HepG2 (cell line): ENCODE results near the gene TRAK1. TPM values are rescaled to one million over a fixed set of nuclear protein-coding genes. Genes with fewer than 3 reads are reported as not detected.

ENCODE experiments used
- ATAC-seq: fragments of 200-7000 bp; cut with Tn5 transposase; 3 replicates; pipeline ENCODE4 v1.9.1; 2020; ENCODE audit warnings: mild to moderate bottlenecking, moderate library complexity
- BruUV-seq: library from RNA; stranded (reverse); fragments of 400-500 nt; replicated peaks from 2 replicates; lab custom pipeline; 2021; lab: Mats Ljungman, UMichigan
- CTCF ChIA-PET: fragments of 300-600 bp; formaldehyde crosslinking; extraction: SDS; loops from one replicate; lab custom pipeline; 2021; ENCODE audit warnings: low total read pairs, inconsistent platforms, low intra/inter-chr PET ratio; lab: Yijun Ruan, JAX
- POLR2A ChIA-PET: fragments of 350-600 bp; sonication (Branson Sonifier 250); formaldehyde crosslinking; loops from one replicate; lab custom pipeline; 2020; ENCODE audit warnings: antibody characterized with exemption, inconsistent platforms; lab: Yijun Ruan, JAX
- DNase-seq: peaks from one replicate; pipeline ENCODE4 v3.0.0-alpha.2; 2015; ENCODE audit warnings: low spot score
- FAIRE-seq: peaks from 3 replicates; lab custom pipeline; 2011; peaks lifted over from hg19 to GRCh38; lab: Jason Lieb, UNC
- H2AFZ ChIP-seq: one replicate; pipeline ENCODE4 v1.6.1; 2011; ENCODE audit warnings: low read length, inconsistent platforms
- H3K27ac ChIP-seq: fragments of 300-600 bp; 3 replicates; pipeline ENCODE4 v1.8.0; 2011; ENCODE audit warnings: mixed run types, mild to moderate bottlenecking, mixed read lengths, low read length, inconsistent platforms; ENCODE audit not compliant: insufficient read depth; ENCODE audit errors: extremely low read length
- H3K27me3 ChIP-seq, 2 experiments: fragments of 200-600 bp in 1 of 2; 2 replicates in 1 of 2; 3 replicates in 1 of 2; pipeline versions ENCODE4 v1.6.0 to v1.8.0; 2011; ENCODE audit warnings: low read length in 2 of 2, mild to moderate bottlenecking in 2 of 2, moderate library complexity in 2 of 2, inconsistent platforms in 1 of 2; ENCODE audit not compliant: insufficient read depth in 2 of 2, control insufficient read depth in 1 of 2
- H3K36me3 ChIP-seq, 2 experiments: fragments of 200-600 bp in 1 of 2; replicated peaks in 1 of 2; 2 replicates in 1 of 2; 3 replicates in 1 of 2; pipeline versions ENCODE4 v1.5.1 to v1.8.0; 2011; ENCODE audit warnings: low read length in 2 of 2, inconsistent platforms in 1 of 2; ENCODE audit not compliant: insufficient read depth in 2 of 2, control insufficient read depth in 1 of 2
- H3K4me1 ChIP-seq: 2 replicates; pipeline ENCODE4 v1.5.1; 2012; ENCODE audit warnings: low read length, inconsistent platforms; ENCODE audit not compliant: insufficient read depth
- H3K4me2 ChIP-seq: 2 replicates; pipeline ENCODE4 v1.6.0; 2011; ENCODE audit warnings: low read depth, low read length, inconsistent platforms
- H3K4me3 ChIP-seq, 3 experiments: fragments of 200-600 bp in 1 of 3; sonication (generic), shearing (Covaris generic) in 1 of 3; replicated peaks in 1 of 3; 2 replicates each; pipeline ENCODE4 v1.5.1; 2011 to 2016; ENCODE audit warnings: low read length in 3 of 3, inconsistent platforms in 2 of 3, low read depth in 2 of 3, mild to moderate bottlenecking in 2 of 3, control low read depth in 1 of 3, mixed read lengths in 1 of 3; ENCODE audit not compliant: insufficient read depth in 1 of 3
- H3K79me2 ChIP-seq: one replicate; pipeline ENCODE4 v1.6.1; 2011; ENCODE audit warnings: low read length, inconsistent platforms; ENCODE audit not compliant: insufficient read depth
- H3K9ac ChIP-seq: 2 replicates; pipeline ENCODE4 v1.6.0; 2011; ENCODE audit warnings: mild to moderate bottlenecking, low read depth, low read length, inconsistent platforms; ENCODE audit not compliant: insufficient read depth
- H3K9me3 ChIP-seq: 2 replicates; pipeline ENCODE4 v1.5.1; 2012; ENCODE audit warnings: mild to moderate bottlenecking, low read length
- H4K20me1 ChIP-seq: 2 replicates; pipeline ENCODE4 v1.6.0; 2011; ENCODE audit warnings: inconsistent platforms, mild to moderate bottlenecking, low read length, moderate library complexity; ENCODE audit not compliant: insufficient read depth
- CREBL2 ChIP-seq: sonication (generic); formaldehyde crosslinking; IDR thresholded peaks from 2 replicates; pipeline ENCODE4 v1.8.1; 2023; ENCODE audit warnings: missing genetic modification reagents, mild to moderate bottlenecking, borderline replicate concordance
- FOXM1 ChIP-seq: sonication (generic); formaldehyde crosslinking; IDR thresholded peaks from 2 replicates; pipeline ENCODE4 v1.5.0; 2020; ENCODE audit warnings: missing genetic modification reagents
- HNF4G ChIP-seq, 2 experiments: sonication (generic) in 1 of 2; formaldehyde crosslinking in 1 of 2; IDR thresholded peaks; 2 replicates each; pipeline versions ENCODE4 v1.4.0 to v1.6.1; 2011 to 2020; ENCODE audit warnings: borderline replicate concordance in 2 of 2, low read depth in 2 of 2, mild to moderate bottlenecking in 2 of 2, low read length in 1 of 2, missing genetic modification reagents in 1 of 2, moderate library complexity in 1 of 2
- NFE2L1 ChIP-seq: sonication (generic); formaldehyde crosslinking; IDR thresholded peaks from 2 replicates; pipeline ENCODE4 v1.4.0; 2020; ENCODE audit warnings: missing genetic modification reagents, mild to moderate bottlenecking, borderline replicate concordance
- SCMH1 ChIP-seq: sonication (generic); formaldehyde crosslinking; IDR thresholded peaks from 2 replicates; pipeline ENCODE4 v1.9.0; 2021; ENCODE audit warnings: missing genetic modification reagents, mild to moderate bottlenecking, borderline replicate concordance
- SRSF9 ChIP-seq: fragments of 200-400 bp; formaldehyde crosslinking; IDR thresholded peaks from 2 replicates; pipeline ENCODE4 v1.6.1; 2018; ENCODE audit warnings: borderline replicate concordance, mild to moderate bottlenecking, low read depth, low read length; ENCODE audit not compliant: insufficient read depth, poor library complexity, severe bottlenecking
- XBP1 ChIP-seq: sonication (generic); formaldehyde crosslinking; IDR thresholded peaks from 2 replicates; pipeline ENCODE4 v1.5.0; 2020; ENCODE audit warnings: missing genetic modification reagents
- ZBTB1 ChIP-seq: sonication (generic); formaldehyde crosslinking; IDR thresholded peaks from 2 replicates; pipeline ENCODE4 v1.4.0; 2020; ENCODE audit warnings: missing genetic modification reagents, borderline replicate concordance
- ZKSCAN1 ChIP-seq: fragments of 150-350 bp; IDR thresholded peaks from 2 replicates; pipeline ENCODE4 v1.6.1; 2014; ENCODE audit warnings: low read length
- ZKSCAN8 ChIP-seq: IDR thresholded peaks from 2 replicates; pipeline ENCODE4 v1.6.1; 2016; ENCODE audit warnings: borderline replicate concordance, missing genetic modification reagents, missing compliant biosample characterization
- ZNF501 ChIP-seq: sonication (generic); formaldehyde crosslinking; IDR thresholded peaks from 2 replicates; pipeline ENCODE4 v1.5.1; 2020; ENCODE audit warnings: mild to moderate bottlenecking, moderate library complexity, missing genetic modification reagents
- ZNF75D ChIP-seq: sonication (generic); formaldehyde crosslinking; IDR thresholded peaks from 2 replicates; pipeline ENCODE4 v1.8.1; 2023; ENCODE audit warnings: missing genetic modification reagents, mild to moderate bottlenecking, borderline replicate concordance
- ZNF83 ChIP-seq: sonication (generic); formaldehyde crosslinking; IDR thresholded peaks from 2 replicates; pipeline ENCODE4 v1.4.0; 2020; ENCODE audit warnings: missing genetic modification reagents, mild to moderate bottlenecking, borderline replicate concordance
- WGBS: methylation state at CpG from one replicate; pipeline ENCODE4 v1.1.6; 2017; ENCODE audit warnings: low lambda C conversion rate; 5-methylcytosine and 5-hydroxymethylcytosine counted together
- in situ Hi-C: cut with HindIII; loops from 2 replicates; pipeline ENCODE4 v1.10.0; 2017; ENCODE audit warnings: low pct_unique_long_range_greater_than_20kb; ENCODE audit not compliant: extremely low pct_ligation_motif_present
- intact Hi-C: fragments of 100-400 bp; cut with micrococcal nuclease; formaldehyde crosslinking; loops from one replicate; pipeline ENCODE4 v1.10.0; 2022; ENCODE audit not compliant: unreplicated experiment
- polyA plus RNA-seq, 8 experiments: library from polyadenylated mRNA; depleted of rRNA in 3 of 8; stranded (reverse) in 7 of 8; unstranded in 1 of 8; fragments of >200 nt; fragmentation: Illumina TruSeq in 4 of 8; extraction: Trizol in 4 of 8; gene quantifications; 2 replicates each; pipeline versions ENCODE4 v1.2.1 to v1.2.3, GENCODE V29; 2011 to 2016; ENCODE audit warnings: low read depth in 4 of 8, missing spikeins in 1 of 8, mixed read lengths in 1 of 8; ENCODE audit not compliant: insufficient read depth in 1 of 8
- total RNA-seq, 5 experiments: library from RNA; depleted of rRNA; stranded (reverse); fragments of >200 nt; fragmentation: Illumina TruSeq; extraction: Trizol; gene quantifications; 2 replicates each; pipeline ENCODE4 v1.2.3, GENCODE V29; 2016; ENCODE audit warnings: low read depth in 1 of 5
- TF ChIP-seq, protein P1 (sequence below): sonication (generic); formaldehyde crosslinking; conservative IDR thresholded peaks from 2 replicates; pipeline ENCODE4 v1.4.0; 2020; ENCODE audit warnings: missing genetic modification reagents

TRAK1 gene
- total and polyA plus RNA-seq, 2 of the 13 experiments (the other 11 are each of a cell fraction or from before 2014, with no cell fraction given): 20.5 to 46.6 TPM

DNA sequence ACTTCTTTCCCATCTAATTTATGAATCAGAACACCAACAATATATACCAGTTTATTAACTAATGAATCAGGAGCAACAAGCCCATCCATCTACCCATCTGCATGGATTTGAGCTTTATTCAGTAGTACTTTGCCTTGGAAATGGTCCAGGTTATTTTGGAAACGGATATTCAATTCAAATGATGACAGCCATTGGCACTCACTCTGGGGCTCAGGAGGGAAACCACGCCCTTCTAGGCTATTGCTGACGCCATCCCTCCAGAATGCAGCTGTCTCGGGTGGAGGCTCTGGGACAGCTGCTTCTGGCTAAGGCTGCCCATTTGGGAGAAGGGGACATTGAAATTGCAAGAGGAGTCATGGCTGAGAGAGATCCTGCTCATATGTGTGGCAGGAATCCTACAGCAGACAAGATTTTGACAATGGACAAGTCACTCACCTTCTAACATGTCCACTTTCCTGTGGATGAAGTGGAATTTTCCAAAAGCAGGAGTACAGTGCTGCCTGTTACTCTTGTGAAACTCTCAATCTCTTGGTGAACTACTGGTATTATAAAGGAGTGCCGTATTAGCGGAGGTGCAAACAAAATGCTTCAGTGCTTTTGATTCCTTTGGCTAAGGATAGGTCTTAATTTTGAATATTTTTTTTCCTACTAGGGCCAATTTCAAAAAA is 29.3 kb upstream of the TRAK1 start:
- ChIA-PET POLR2A (no interaction called here), CTCF (no interaction called here)
- Histone ChIP-seq H2AFZ (no peak overlapping the region), H3K9me3 (no peaks in the 10 kb centered on the region), H3K36me3 (no peaks in the 10 kb centered on the region; a peak in 1 of 5 replicates), H3K9ac (no peak overlapping the region), H3K79me2 (peaks cover 38% of the 10 kb centered on the region), H3K4me1 (peaks cover 63% of the 10 kb centered on the region), H3K4me2 (no peak overlapping the region), H3K27ac (peak overlapping the region; percentile 6), H4K20me1 (no peaks in the 10 kb centered on the region), H3K27me3 (no peaks in the 10 kb centered on the region), H3K4me3 (no peak overlapping the region)
- intact Hi-C loops (no loop called here), in situ Hi-C loops (no loop called here)
- no peak for TF ChIP-seq NFE2L1
- TF ChIP-seq SCMH1 (CRISPR knock-in tag): no peak
- no peak for TF ChIP-seq CREBL2 (CRISPR knock-in tag)
- TF ChIP-seq ZKSCAN1: no peak
- no peak for TF ChIP-seq HNF4G (IDR thresholded peaks at IDR 0.05; ENCODE audit: borderline replicate concordance, low read depth, low read length)
- no peak for TF ChIP-seq HNF4G (CRISPR knock-in tag; IDR thresholded peaks at IDR 0.05; ENCODE audit: borderline replicate concordance, low read depth)
- no peak for TF ChIP-seq ZNF501 (CRISPR knock-in tag)
- no peak for TF ChIP-seq FOXM1
- TF ChIP-seq ZKSCAN8 (CRISPR knock-in tag): no peak
- TF ChIP-seq XBP1 (CRISPR knock-in tag): no peak
- TF ChIP-seq SRSF9: no peak
- TF ChIP-seq, protein P1, sequence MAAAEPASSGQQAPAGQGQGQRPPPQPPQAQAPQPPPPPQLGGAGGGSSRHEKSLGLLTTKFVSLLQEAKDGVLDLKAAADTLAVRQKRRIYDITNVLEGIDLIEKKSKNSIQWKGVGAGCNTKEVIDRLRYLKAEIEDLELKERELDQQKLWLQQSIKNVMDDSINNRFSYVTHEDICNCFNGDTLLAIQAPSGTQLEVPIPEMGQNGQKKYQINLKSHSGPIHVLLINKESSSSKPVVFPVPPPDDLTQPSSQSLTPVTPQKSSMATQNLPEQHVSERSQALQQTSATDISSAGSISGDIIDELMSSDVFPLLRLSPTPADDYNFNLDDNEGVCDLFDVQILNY: no peak
- no peak for TF ChIP-seq ZNF83 (CRISPR knock-in tag)
- no peak for TF ChIP-seq ZNF75D (CRISPR knock-in tag)
- TF ChIP-seq ZBTB1 (CRISPR knock-in tag): no peak
- ATAC-seq: peak; percentile 46
- no peak for DNase-seq
- WGBS: 86% methylated on average over 6 of the region's 6 CpGs
- FAIRE-seq: no peak
- no TSS peak for BruUV-seq
